H9 (cell line): ENCODE data around the gene TTLL1. TPM values are rescaled to one million over a fixed set of nuclear protein-coding genes. Genes with fewer than 3 reads are reported as not detected.

ENCODE experiments used
- DNase-seq: peaks from one replicate; pipeline ENCODE4 v3.0.0-alpha.2; 2017
- H2AFZ ChIP-seq: one replicate; pipeline ENCODE4 v1.6.1; 2013; ENCODE audit warnings: mild to moderate bottlenecking, low read length, control low read depth, moderate library complexity
- H2AK5ac ChIP-seq: 2 replicates; pipeline ENCODE4 v1.6.1; 2013; ENCODE audit warnings: low read length, control low read depth, mixed read lengths; ENCODE audit not compliant: insufficient read length
- H2BK120ac ChIP-seq: one replicate; pipeline ENCODE4 v1.6.1; 2013; ENCODE audit warnings: low read depth, mild to moderate bottlenecking, low read length, control low read depth, inconsistent platforms; ENCODE audit not compliant: poor library complexity, severe bottlenecking
- H2BK12ac ChIP-seq: 2 replicates; pipeline ENCODE4 v1.6.1; 2013; ENCODE audit warnings: low read length, control low read depth, mixed read lengths, low read depth; ENCODE audit not compliant: insufficient read length
- H2BK15ac ChIP-seq: 2 replicates; pipeline ENCODE4 v1.6.1; 2013; ENCODE audit warnings: low read depth, low read length, control low read depth
- H2BK20ac ChIP-seq: one replicate; pipeline ENCODE4 v1.6.1; 2013; ENCODE audit warnings: low read depth, mild to moderate bottlenecking, low read length, control low read depth, inconsistent platforms; ENCODE audit not compliant: poor library complexity, severe bottlenecking
- H2BK5ac ChIP-seq: 2 replicates; pipeline ENCODE4 v1.6.1; 2013; ENCODE audit warnings: low read length, control low read depth, mixed read lengths; ENCODE audit not compliant: insufficient read length
- H3K14ac ChIP-seq: 2 replicates; pipeline ENCODE4 v1.6.1; 2013; ENCODE audit warnings: low read length, control low read depth; ENCODE audit not compliant: insufficient read depth
- H3K18ac ChIP-seq: 2 replicates; pipeline ENCODE4 v1.6.1; 2013; ENCODE audit warnings: low read depth, mild to moderate bottlenecking, mixed read lengths, low read length, control low read depth; ENCODE audit not compliant: insufficient read length
- H3K23ac ChIP-seq: 2 replicates; pipeline ENCODE4 v1.6.1; 2013; ENCODE audit warnings: low read length, control low read depth, mixed read lengths, low read depth; ENCODE audit not compliant: insufficient read length
- H3K23me2 ChIP-seq: 2 replicates; pipeline ENCODE4 v1.6.1; 2013; ENCODE audit warnings: low read depth, mild to moderate bottlenecking, mixed read lengths, low read length, control low read depth; ENCODE audit not compliant: insufficient read length, poor library complexity, severe bottlenecking
- H3K27ac ChIP-seq: 2 replicates; pipeline ENCODE4 v1.5.1; 2013; ENCODE audit warnings: low read length, control low read depth, mixed read lengths, low read depth; ENCODE audit not compliant: insufficient read length
- H3K27me3 ChIP-seq: 2 replicates; pipeline ENCODE4 v1.6.1; 2013; ENCODE audit warnings: low read length, control low read depth, inconsistent platforms; ENCODE audit not compliant: insufficient read depth
- H3K4ac ChIP-seq: 2 replicates; pipeline ENCODE4 v1.6.1; 2013; ENCODE audit warnings: low read depth, mild to moderate bottlenecking, control low read depth, inconsistent platforms, low read length, moderate library complexity
- H3K4me1 ChIP-seq: 2 replicates; pipeline ENCODE4 v1.6.1; 2013; ENCODE audit warnings: low read length, control low read depth, inconsistent platforms; ENCODE audit not compliant: insufficient read depth
- H3K4me2 ChIP-seq: 2 replicates; pipeline ENCODE4 v1.6.1; 2013; ENCODE audit warnings: low read length, control low read depth, mixed read lengths; ENCODE audit not compliant: insufficient read length, insufficient read depth
- H3K56ac ChIP-seq: 2 replicates; pipeline ENCODE4 v1.6.1; 2013; ENCODE audit warnings: low read depth, mild to moderate bottlenecking, mixed read lengths, low read length, control low read depth; ENCODE audit not compliant: insufficient read length
- H3K79me1 ChIP-seq: 2 replicates; pipeline ENCODE4 v1.6.1; 2013; ENCODE audit warnings: low read depth, mild to moderate bottlenecking, moderate library complexity, low read length, control low read depth, inconsistent platforms; ENCODE audit not compliant: insufficient read depth, poor library complexity, severe bottlenecking
- H3K79me2 ChIP-seq: 2 replicates; pipeline ENCODE4 v1.6.1; 2013; ENCODE audit warnings: low read length, control low read depth, inconsistent platforms; ENCODE audit not compliant: insufficient read depth
- H3K9ac ChIP-seq: 2 replicates; pipeline ENCODE4 v1.6.1; 2013; ENCODE audit warnings: low read length, control low read depth, mixed read lengths; ENCODE audit not compliant: insufficient read length; ENCODE audit errors: extremely low read depth
- H3K9me3 ChIP-seq: one replicate; pipeline ENCODE4 v1.6.1; 2013; ENCODE audit warnings: low read depth, low read length, inconsistent platforms; ENCODE audit not compliant: control insufficient read depth
- H3T11ph ChIP-seq: one replicate; pipeline ENCODE4 v1.6.1; 2013; ENCODE audit warnings: mild to moderate bottlenecking, low read length, control low read depth, inconsistent platforms
- H4K20me1 ChIP-seq: one replicate; pipeline ENCODE4 v1.6.1; 2013; ENCODE audit not compliant: control insufficient read depth, insufficient read length, insufficient read depth
- H4K5ac ChIP-seq: 2 replicates; pipeline ENCODE4 v1.6.1; 2013; ENCODE audit warnings: low read depth, mild to moderate bottlenecking, mixed read lengths, low read length, control low read depth; ENCODE audit not compliant: insufficient read length
- H4K8ac ChIP-seq: replicated peaks from 2 replicates; pipeline ENCODE4 v1.6.1; 2013; ENCODE audit warnings: low read length, control low read depth, mixed read lengths, low read depth; ENCODE audit not compliant: insufficient read length
- H4K91ac ChIP-seq: 2 replicates; pipeline ENCODE4 v1.6.1; 2013; ENCODE audit warnings: low read depth, mild to moderate bottlenecking, moderate library complexity, mixed read lengths, low read length, control low read depth; ENCODE audit not compliant: insufficient read length
- H3K27ac Mint-ChIP-seq, 3 experiments: 2 replicates in 2 of 3; 3 replicates in 1 of 3; pipeline ENCODE4 v1.8.0; 2020 to 2021; ENCODE audit warnings: mixed read lengths in 3 of 3, mild to moderate bottlenecking in 1 of 3, moderate library complexity in 1 of 3
- H3K27me3 Mint-ChIP-seq: 2 replicates; pipeline ENCODE4 v1.8.0; 2021; ENCODE audit warnings: low read depth, mild to moderate bottlenecking, moderate library complexity, mixed read lengths
- H3K36me3 Mint-ChIP-seq, 3 experiments: 2 replicates in 2 of 3; 3 replicates in 1 of 3; pipeline ENCODE4 v1.8.0; 2020 to 2021; ENCODE audit warnings: low read depth in 3 of 3, mixed read lengths in 3 of 3; ENCODE audit not compliant: insufficient read depth in 1 of 3
- H3K4me1 Mint-ChIP-seq, 2 experiments: 2 replicates each; pipeline ENCODE4 v1.8.0; 2020; ENCODE audit warnings: mixed read lengths in 2 of 2
- H3K4me3 Mint-ChIP-seq, 2 experiments: 2 replicates in 1 of 2; 3 replicates in 1 of 2; pipeline ENCODE4 v1.8.0; 2020 to 2021; ENCODE audit warnings: mild to moderate bottlenecking in 2 of 2, mixed read lengths in 2 of 2, moderate library complexity in 1 of 2
- H3K9me3 Mint-ChIP-seq, 2 experiments: 2 replicates in 1 of 2; 3 replicates in 1 of 2; pipeline ENCODE4 v1.8.0; 2020; ENCODE audit warnings: mild to moderate bottlenecking in 2 of 2, mixed read lengths in 2 of 2, moderate library complexity in 1 of 2
- WGBS: extraction: QIAGEN DNeasy Blood & Tissue Kit; methylation state at CpG from one replicate; pipeline ENCODE4 v1.1.7; 2013; ENCODE audit warnings: missing lambda C conversion rate, low lambda C conversion rate, mixed read lengths; ENCODE audit not compliant: insufficient read length; ENCODE audit errors: extremely low coverage; 5-methylcytosine and 5-hydroxymethylcytosine counted together
- total RNA-seq: library from RNA; stranded (reverse); gene quantifications from 2 replicates; pipeline ENCODE4 v1.2.1, GENCODE V29; 2021
- TF ChIP-seq, protein P1 (sequence below): fragments of 200-600 bp; sonication (generic); conservative IDR thresholded peaks from 3 replicates; pipeline ENCODE4 v1.8.0; 2021; ENCODE audit warnings: antibody characterized with exemption, mild to moderate bottlenecking

TTLL1 gene
- total RNA-seq, 1 experiment from 2014 or later: 4.1 TPM

GRCh38 chr22:43110444-43110926 lies 21.3 kb upstream of the TTLL1 start, which contains the start of gene BIK:
Gene BIK (plus strand): TSS chr22:43110750. CDS start chr22:43124023, 13,273 bp downstream.
- Histone ChIP-seq H3K27ac (no peak within 1 kb of the TSS), H3K4me1 (peaks cover 4% of the 10 kb centered on the region; the same call in 1 of the 2 replicates), H3K79me2 (no peaks in the 10 kb centered on the region), H3K9me3 (no peaks in the 10 kb centered on the region), H2BK120ac (no peak within 1 kb of the TSS), H2AFZ (no peak within 1 kb of the TSS), H3K23ac (no peak within 1 kb of the TSS), H3K79me1 (no peaks in the 10 kb centered on the region), H2BK15ac (no peak within 1 kb of the TSS), H3K23me2 (peaks cover 11% of the 10 kb centered on the region), H3T11ph (no peak within 1 kb of the TSS), H4K91ac (no peak within 1 kb of the TSS), H3K14ac (no peak within 1 kb of the TSS; the same call in 1 of the 2 replicates), H4K8ac (no peak within 1 kb of the TSS), H2BK5ac (no peak within 1 kb of the TSS), H3K18ac (no peak within 1 kb of the TSS), H2BK12ac (no peak within 1 kb of the TSS), H4K20me1 (no peaks in the 10 kb centered on the region), H3K4ac (no peak within 1 kb of the TSS), H2BK20ac (no peak within 1 kb of the TSS), H3K4me2 (peak within 1 kb of the TSS; percentile 85), H4K5ac (no peak within 1 kb of the TSS), H3K56ac (no peak within 1 kb of the TSS), H3K27me3 (peaks cover 30% of the 10 kb centered on the region), H2AK5ac (no peak within 1 kb of the TSS), H3K9ac (no peak within 1 kb of the TSS)
- H3K36me3 Mint-ChIP-seq: no peaks in the 10 kb centered on the region
- peak; percentile 75 for DNase-seq
- peaks cover 9 to 33% of the 10 kb centered on the region in 2 experiments for H3K4me1 Mint-ChIP-seq
- H3K27me3 Mint-ChIP-seq: peaks cover 87% of the 10 kb centered on the region
- no peaks in the 10 kb centered on the region for H3K9me3 Mint-ChIP-seq
- H3K27ac Mint-ChIP-seq: peak within 1 kb of the TSS in 1 of 3 experiments; percentile 58; a peak in 4 of 7 replicates
- WGBS: no CpG with 5 or more reads among the region's 49 CpGs
- TF ChIP-seq, protein P1, sequence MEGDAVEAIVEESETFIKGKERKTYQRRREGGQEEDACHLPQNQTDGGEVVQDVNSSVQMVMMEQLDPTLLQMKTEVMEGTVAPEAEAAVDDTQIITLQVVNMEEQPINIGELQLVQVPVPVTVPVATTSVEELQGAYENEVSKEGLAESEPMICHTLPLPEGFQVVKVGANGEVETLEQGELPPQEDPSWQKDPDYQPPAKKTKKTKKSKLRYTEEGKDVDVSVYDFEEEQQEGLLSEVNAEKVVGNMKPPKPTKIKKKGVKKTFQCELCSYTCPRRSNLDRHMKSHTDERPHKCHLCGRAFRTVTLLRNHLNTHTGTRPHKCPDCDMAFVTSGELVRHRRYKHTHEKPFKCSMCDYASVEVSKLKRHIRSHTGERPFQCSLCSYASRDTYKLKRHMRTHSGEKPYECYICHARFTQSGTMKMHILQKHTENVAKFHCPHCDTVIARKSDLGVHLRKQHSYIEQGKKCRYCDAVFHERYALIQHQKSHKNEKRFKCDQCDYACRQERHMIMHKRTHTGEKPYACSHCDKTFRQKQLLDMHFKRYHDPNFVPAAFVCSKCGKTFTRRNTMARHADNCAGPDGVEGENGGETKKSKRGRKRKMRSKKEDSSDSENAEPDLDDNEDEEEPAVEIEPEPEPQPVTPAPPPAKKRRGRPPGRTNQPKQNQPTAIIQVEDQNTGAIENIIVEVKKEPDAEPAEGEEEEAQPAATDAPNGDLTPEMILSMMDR: no peak
- H3K4me3 Mint-ChIP-seq: peak within 1 kb of the TSS; percentile 68 to 81
